22Rv1 (cell line): Measurements from ENCODE around the gene FCHO2.

Source experiments
- ZFX ChIP-seq: fragments of 450-650 bp; IDR thresholded peaks from 2 replicates; pipeline ENCODE4 v1.6.1; 2017; ENCODE audit warnings: antibody characterized with exemption, borderline replicate concordance
- TF ChIP-seq, protein P1 (sequence below): fragments of 450-650 bp; IDR thresholded peaks from 2 replicates; pipeline ENCODE4 v1.5.1; 2017; ENCODE audit warnings: mild to moderate bottlenecking

DNA sequence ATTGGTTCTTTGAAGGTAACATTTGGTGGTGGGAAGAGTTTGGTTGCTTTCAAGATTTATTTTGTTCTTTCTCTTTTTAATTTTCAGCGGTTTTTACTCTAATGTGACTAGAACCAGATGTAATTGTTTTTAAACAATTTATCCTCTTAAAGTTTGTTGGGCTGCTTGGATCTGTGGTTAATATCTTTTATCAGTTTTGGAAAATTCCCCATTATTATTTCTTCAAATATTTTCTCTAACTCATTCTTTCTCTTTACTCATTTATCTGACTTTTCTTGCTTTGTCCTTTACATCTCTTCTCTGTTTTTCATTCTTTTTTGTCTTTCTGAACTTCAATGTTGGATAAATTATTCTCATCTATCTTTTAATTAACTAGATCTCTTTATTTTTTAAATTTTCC, 29.9 kb downstream of the FCHO2 start:
- TF ChIP-seq, protein P1, sequence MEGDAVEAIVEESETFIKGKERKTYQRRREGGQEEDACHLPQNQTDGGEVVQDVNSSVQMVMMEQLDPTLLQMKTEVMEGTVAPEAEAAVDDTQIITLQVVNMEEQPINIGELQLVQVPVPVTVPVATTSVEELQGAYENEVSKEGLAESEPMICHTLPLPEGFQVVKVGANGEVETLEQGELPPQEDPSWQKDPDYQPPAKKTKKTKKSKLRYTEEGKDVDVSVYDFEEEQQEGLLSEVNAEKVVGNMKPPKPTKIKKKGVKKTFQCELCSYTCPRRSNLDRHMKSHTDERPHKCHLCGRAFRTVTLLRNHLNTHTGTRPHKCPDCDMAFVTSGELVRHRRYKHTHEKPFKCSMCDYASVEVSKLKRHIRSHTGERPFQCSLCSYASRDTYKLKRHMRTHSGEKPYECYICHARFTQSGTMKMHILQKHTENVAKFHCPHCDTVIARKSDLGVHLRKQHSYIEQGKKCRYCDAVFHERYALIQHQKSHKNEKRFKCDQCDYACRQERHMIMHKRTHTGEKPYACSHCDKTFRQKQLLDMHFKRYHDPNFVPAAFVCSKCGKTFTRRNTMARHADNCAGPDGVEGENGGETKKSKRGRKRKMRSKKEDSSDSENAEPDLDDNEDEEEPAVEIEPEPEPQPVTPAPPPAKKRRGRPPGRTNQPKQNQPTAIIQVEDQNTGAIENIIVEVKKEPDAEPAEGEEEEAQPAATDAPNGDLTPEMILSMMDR = no peak
- TF ChIP-seq ZFX = no peak
